Mucosa of stomach (tissue), 1 donor: ENCODE measurements around the gene TNFRSF17.

Experiments
- H3K27me3 ChIP-seq: one replicate; pipeline ENCODE4 v1.7.0; 2013; ENCODE audit warnings: mild to moderate bottlenecking, low read length; ENCODE audit not compliant: control insufficient read depth, insufficient read depth
- H3K36me3 ChIP-seq: one replicate; pipeline ENCODE4 v1.7.0; 2013; ENCODE audit warnings: low read length; ENCODE audit not compliant: control insufficient read depth, insufficient read depth
- H3K4me1 ChIP-seq: one replicate; pipeline ENCODE4 v1.7.0; 2013; ENCODE audit warnings: mild to moderate bottlenecking, low read length; ENCODE audit not compliant: control insufficient read depth, insufficient read depth
- H3K4me3 ChIP-seq: one replicate; pipeline ENCODE4 v1.7.0; 2013; ENCODE audit warnings: low read length
- H3K9ac ChIP-seq: one replicate; pipeline ENCODE4 v1.7.0; 2013; ENCODE audit warnings: mild to moderate bottlenecking, low read length, moderate library complexity
- H3K9me3 ChIP-seq: one replicate; pipeline ENCODE4 v1.7.0; 2013; ENCODE audit warnings: mild to moderate bottlenecking, low read length, moderate library complexity; ENCODE audit not compliant: control insufficient read depth
- donor health status: Pancreatic carcinoma.

The TNFRSF17 gene

DNA sequence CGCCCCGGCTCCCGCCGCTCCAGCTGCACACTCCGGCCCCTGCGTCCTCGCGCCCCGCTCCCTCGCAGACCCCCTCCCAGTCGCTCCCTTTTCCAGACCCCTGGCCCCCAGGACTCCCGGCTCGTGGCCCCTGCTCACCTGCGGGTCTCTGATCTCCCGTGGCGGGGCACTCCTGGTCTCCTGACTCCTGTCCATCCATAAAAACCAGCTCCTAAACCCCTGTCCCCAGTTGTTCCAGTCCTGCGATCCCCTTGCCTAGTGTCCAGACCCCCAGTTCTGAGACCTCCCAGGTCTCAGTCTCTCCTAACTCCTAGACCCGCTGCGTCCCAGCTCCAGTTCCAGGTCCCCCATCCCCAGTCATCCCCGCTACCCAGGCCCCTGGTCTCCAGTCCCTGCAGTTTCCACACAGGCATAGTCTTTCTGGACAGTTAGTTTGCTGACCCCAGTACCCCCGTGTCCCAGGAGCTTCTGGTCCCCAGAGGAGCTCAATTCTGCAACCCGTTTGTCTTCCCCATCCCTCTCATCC lies 11.9 kb downstream of the TNFRSF17 start:
- H3K9ac ChIP-seq = peak overlapping the region; percentile 85
- H3K27me3 ChIP-seq = no peaks in the 10 kb centered on the region
- peak overlapping the region; percentile 75 for H3K4me3 ChIP-seq
- H3K36me3 ChIP-seq = no peaks in the 10 kb centered on the region
- no peaks in the 10 kb centered on the region for H3K9me3 ChIP-seq
- H3K4me1 ChIP-seq = peaks cover 10% of the 10 kb centered on the region

DNA sequence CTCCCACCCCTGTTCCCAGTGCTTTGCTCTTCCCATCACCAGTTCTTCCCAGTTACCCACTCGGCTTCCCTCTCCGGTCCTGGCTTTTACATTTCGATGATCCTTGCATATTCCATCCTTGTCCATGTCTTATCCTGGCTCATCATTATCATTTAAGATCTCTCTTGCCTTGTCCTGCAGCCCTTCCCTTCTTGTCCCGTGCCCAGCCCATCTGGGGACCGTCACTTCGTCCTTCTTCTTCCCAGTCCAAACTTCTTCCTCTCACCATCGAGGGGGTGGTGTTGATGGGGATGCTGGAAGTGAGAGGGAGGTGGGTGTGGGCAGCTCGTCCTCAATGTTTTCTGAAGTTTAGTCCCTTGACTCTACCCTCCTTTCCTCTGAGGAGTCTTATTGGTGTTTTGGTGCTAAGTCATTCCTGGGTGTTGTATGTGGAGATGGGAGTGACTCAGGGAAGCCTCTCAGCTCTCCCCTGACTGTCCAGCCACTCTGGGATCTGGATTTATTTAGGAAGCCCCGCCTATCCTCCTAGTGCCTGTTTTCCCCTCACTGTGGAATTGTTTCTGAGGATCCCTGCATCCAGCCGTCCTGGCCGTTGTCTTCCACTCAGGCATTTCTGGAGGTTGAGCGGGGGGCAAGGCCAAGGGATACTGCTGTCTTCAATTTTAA lies 12.5 kb downstream of the TNFRSF17 start:
- Histone ChIP-seq H3K4me1 (peaks cover 10% of the 10 kb centered on the region), H3K27me3 (no peaks in the 10 kb centered on the region), H3K4me3 (peak overlapping the region; percentile 75), H3K9ac (peak overlapping the region; percentile 85), H3K9me3 (no peaks in the 10 kb centered on the region), H3K36me3 (no peaks in the 10 kb centered on the region)

DNA sequence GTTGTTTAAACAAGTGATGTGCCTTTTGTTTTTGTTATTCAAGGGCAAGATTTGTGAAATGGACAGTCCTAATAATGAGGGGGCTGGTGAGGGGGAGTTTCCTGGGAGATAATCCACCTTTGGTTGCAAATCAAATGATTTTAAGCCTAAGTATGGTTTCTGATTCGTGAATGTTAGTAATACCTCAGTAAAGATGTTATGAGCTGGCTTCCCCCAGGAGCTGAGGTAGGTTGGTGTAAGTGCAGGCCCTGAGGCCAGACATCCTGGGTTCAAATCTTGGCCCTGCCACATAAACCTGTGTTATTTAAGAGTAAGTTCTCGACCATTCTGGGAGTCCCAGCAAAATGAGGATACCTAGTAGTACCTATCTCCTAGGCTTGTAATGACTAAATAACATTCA lies 13.1 kb downstream of the TNFRSF17 start:
- H3K9ac ChIP-seq = no peak overlapping the region
- H3K4me3 ChIP-seq = no peak overlapping the region
- no peaks in the 10 kb centered on the region for H3K36me3 ChIP-seq
- peaks cover 10% of the 10 kb centered on the region for H3K4me1 ChIP-seq
- H3K9me3 ChIP-seq = no peaks in the 10 kb centered on the region
- no peaks in the 10 kb centered on the region for H3K27me3 ChIP-seq

DNA sequence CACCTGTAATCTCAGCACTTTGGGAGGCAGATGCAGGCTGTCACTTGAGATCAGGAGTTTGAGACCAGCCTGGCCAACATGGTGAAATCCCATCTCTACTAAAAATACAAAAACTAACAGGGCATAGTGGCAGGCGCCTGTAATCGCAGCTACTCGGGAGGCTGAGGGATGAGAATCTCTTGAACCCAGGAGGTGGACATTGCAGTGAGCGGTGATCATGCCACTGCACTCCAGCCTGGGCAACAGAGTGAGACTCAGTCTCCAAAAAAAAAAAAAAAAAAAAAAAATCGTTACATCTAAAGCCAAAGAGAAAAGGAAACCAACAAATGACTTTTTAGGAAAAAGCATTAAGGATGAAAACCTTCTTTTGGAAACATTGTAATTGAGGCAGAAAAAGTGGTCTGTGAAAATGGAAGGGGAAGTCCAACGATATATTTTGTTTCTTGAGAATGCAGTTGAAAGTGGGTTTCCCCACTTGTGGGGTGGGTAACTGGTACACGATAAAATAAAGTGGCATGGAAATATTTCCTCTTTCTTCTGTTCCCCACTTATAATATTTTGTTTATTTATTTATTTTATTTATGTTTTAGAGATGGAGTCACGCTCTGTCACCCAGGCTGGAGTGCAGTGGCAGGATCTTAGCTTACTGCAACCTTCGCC lies 14.1 kb downstream of the TNFRSF17 start:
- no peaks in the 10 kb centered on the region for H3K36me3 ChIP-seq
- H3K9ac ChIP-seq = no peak overlapping the region
- no peaks in the 10 kb centered on the region for H3K27me3 ChIP-seq
- H3K4me1 ChIP-seq = peaks cover 10% of the 10 kb centered on the region
- no peak overlapping the region for H3K4me3 ChIP-seq
- H3K9me3 ChIP-seq = no peaks in the 10 kb centered on the region

DNA sequence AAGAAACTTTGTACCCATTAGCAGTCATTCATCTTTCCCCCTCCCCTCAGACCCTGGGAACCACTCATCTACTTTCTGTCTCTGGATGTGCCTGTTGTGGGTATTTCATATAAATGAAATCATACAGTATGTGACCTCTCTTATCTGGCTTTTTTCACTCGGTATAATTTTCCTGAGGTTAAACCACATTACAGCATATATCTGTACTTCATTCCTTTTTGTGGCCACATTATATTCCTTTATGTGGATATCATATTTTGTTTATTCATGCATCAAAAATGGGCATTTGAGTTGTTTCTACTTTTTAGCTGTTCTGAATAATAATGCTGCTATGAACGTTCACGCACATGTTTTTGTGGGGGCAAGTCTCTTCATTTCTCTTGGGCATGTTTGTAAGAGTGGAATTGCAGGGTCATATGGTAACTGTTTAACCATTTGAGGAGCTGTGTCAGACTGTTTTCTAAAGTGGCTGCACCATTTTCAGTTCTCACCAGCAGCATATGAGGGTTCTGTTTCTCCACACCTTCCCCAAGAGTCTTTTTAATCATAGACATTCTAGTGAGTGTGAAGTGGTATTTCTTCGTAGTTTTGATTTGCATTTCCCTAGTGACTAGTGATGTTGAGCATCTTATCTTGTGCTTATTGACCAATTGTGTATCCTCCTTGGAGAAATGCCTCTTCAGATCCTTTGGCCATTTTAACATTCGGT lies 15.3 kb downstream of the TNFRSF17 start:
- peaks cover 10% of the 10 kb centered on the region for H3K4me1 ChIP-seq
- no peaks in the 10 kb centered on the region for H3K36me3 ChIP-seq

DNA sequence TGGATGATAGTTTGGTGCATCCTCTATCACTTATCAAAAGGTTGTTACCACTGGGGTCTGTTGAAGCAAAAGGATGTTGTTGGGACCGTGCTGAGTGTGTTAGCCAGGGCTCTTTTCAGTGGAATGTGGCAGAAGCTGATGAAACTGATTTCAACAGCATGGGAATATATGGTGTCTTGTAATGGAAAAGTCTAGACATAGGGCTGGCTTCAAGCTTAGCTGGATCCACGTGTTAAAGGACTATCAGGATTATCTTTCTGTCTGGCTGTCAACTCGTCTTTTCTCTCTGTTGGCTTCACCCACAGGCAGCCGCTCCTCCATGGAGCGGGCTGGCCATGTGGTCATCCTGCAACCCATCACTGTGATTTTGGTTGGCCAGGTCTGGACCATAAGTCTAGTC lies 20.2 kb downstream of the TNFRSF17 start:
- no peaks in the 10 kb centered on the region for H3K9me3 ChIP-seq
- H3K36me3 ChIP-seq = no peaks in the 10 kb centered on the region
- no peak overlapping the region for H3K9ac ChIP-seq
- H3K4me3 ChIP-seq = no peak overlapping the region
- H3K27me3 ChIP-seq = no peaks in the 10 kb centered on the region
- H3K4me1 ChIP-seq = no peaks in the 10 kb centered on the region

More for the DNA sequence above, 15.3 kb downstream of the TNFRSF17 start:
- Histone ChIP-seq H3K9ac (no peak overlapping the region), H3K27me3 (no peaks in the 10 kb centered on the region), H3K9me3 (no peaks in the 10 kb centered on the region), H3K4me3 (no peak overlapping the region)

DNA sequence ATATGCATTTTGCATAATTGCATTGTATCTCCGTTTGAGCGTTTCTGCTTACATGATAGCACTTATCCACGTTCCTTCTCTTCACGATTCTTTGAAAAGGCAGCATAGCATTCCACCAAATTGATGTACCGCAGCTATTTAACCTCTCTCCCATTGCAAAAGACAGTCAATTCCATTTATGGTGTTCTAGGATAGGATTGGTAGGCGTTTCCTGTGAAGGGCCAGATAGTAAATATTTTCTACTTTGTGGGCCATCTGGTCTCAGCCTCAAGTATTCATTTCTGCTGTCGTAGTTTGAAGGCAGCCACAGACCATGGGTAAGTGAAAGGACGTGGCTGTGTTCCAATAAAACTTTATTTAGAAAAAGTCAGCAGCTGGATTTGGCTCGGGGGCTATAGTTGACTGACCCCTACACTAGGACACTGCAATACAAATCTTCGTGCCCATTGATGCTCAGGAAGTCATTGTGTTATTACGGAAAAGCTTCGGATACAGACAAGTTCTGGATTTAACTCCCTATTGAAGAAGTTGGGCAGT lies 21.6 kb downstream of the TNFRSF17 start:
- H3K4me3 ChIP-seq = no peak overlapping the region
- no peaks in the 10 kb centered on the region for H3K9me3 ChIP-seq
- H3K36me3 ChIP-seq = no peaks in the 10 kb centered on the region
- H3K4me1 ChIP-seq = no peaks in the 10 kb centered on the region
- H3K9ac ChIP-seq = no peak overlapping the region
- no peaks in the 10 kb centered on the region for H3K27me3 ChIP-seq

DNA sequence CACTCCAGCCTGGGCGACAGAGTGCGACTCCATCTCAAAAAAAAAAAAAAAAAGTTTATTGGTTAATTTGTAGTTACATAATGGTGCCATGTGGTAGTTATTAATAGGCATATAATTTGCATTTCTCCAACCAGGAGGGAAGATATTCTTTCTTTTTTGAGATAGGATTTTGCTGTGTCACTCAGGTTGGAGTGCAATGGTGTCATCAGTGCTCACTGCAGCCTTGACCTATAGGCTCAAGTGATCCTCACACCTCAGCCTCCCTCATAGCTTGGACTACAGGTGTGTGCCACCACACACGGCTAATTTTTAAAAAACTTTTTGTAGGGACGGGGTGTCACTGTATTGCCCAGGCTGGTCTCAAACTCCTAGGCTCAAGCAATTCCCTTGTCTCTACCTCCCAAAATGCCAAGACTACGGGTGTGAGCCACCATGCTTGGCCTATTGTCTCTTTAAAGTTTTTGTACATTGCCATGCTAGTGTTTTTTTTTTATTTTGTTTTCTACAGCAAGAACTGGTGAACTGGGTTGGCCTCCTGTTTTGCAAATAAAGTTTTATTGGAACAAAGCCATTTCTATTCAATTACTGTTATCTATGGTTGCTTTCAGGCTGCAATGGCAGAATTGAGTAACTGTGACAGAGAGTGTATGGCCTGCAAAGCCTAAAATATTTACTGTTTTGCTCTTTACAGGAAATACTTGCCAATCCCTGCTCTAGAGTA lies 23.4 kb downstream of the TNFRSF17 start:
- Histone ChIP-seq H3K9me3 (no peaks in the 10 kb centered on the region), H3K9ac (no peak overlapping the region), H3K4me3 (no peak overlapping the region), H3K36me3 (no peaks in the 10 kb centered on the region), H3K27me3 (no peaks in the 10 kb centered on the region), H3K4me1 (no peaks in the 10 kb centered on the region)

DNA sequence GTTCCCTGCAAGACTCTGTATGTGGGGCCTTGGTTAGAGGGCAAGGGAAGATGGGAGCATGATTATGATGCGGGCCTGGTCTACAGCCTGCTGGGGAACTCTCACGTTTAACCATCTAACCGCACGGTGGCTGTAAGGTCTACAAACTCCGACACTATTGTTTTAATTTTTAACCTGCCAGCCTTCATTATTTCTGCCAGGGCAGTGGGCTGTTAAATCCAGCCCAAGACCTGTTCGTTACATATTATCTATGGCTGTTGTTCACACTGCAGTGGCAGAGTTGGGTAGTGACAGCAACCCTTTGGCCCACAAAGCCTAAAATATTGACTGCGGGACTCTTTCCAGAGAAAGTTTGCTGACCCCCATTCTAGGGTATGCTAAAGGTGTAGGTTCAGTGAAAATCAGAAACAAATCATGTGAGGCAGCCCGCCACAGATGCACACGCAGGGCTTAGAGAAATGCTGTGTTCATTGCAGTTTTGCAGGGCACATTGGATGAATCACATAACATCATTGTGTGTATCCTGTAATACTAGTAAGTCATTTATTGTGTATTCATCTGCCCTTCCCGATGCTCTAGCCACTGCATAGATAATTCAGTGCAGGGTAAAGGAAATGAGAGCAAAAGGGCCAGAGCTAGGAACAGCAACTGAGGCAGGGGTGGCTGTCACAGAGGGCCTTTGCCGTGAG lies 25.8 kb downstream of the TNFRSF17 start:
- no peak overlapping the region for H3K9ac ChIP-seq
- no peaks in the 10 kb centered on the region for H3K36me3 ChIP-seq
- no peaks in the 10 kb centered on the region for H3K9me3 ChIP-seq
- H3K27me3 ChIP-seq = no peaks in the 10 kb centered on the region
- no peak overlapping the region for H3K4me3 ChIP-seq
- no peaks in the 10 kb centered on the region for H3K4me1 ChIP-seq

DNA sequence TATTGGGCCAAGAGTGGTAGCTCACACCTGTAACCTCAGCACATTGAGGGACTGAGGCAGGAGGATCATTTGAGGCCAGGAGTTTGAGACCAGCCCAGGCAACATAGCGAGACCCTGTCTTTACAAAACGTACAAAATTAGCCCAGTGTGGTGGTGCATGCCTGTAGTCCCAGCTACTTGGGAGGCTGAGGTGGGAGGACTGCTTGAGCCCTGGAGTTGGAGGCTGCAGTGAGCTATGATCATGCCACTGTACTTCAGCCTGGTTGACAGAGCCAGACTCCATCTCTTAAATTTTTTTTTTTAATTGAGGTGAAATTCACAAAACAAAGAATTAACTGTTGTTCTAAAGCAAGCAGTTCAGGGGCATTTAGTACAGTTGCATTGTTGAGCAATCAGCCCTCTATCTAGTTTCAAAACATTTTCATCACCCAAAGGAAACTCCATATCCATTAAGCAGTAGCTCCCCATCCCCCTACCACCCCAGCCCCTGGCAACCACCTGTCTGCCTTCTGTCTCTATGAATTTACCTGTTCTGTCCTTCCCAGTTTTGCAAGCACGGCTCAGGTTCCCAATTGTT lies 27.1 kb downstream of the TNFRSF17 start:
- Histone ChIP-seq H3K36me3 (no peaks in the 10 kb centered on the region), H3K9ac (no peak overlapping the region), H3K4me3 (no peak overlapping the region), H3K27me3 (no peaks in the 10 kb centered on the region), H3K9me3 (no peaks in the 10 kb centered on the region), H3K4me1 (no peaks in the 10 kb centered on the region)
